Measurements from ENCODE around the gene TAGAP. TPM values are rescaled to one million over a fixed set of nuclear protein-coding genes. Genes with fewer than 3 reads are reported as not detected.
A peak's percentile ranks its signal among the peaks of the same experiment; 100 is the strongest.
"Not testable (repeated sequence)": the region's sequence is repeated elsewhere in the genome, so short reads cannot be mapped to it uniquely, and the experiment has no call there.

The TAGAP gene
- total RNA-seq, 1 donor from 2014 or later = 0.12 TPM

DNA sequence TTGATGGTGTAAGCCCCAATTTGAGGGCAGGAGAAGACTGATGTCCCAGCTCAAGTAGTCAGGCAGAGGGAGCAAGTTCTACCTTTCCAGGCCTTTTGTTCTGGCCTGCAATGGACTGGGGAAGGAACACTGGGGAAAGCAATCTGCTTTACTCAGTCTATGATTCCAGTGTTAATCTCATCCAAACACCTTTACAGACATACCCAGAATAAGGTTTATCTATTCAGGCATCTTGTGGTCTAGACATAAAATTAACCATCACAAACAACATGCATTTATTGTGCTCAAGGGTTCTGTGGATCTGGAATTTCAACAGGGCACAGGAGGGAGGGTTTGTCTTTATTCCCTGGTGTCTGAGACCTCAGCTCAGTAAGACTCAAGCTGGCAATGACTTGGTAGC is 30.4 kb downstream of the TAGAP start:
- DNase-seq (ENCODE audit: low read depth) = no peak
- no peak overlapping the region for H3K4me3 ChIP-seq (ENCODE audit: low read depth, low read length)
- no peak for TF ChIP-seq CTCF (conservative IDR thresholded peaks at IDR 0.05; ENCODE audit: low read depth, low read length)

- TF ChIP-seq CTCF (conservative IDR thresholded peaks at IDR 0.05; ENCODE audit: low read depth, low read length) = no peak
- H3K4me3 ChIP-seq (ENCODE audit: low read depth, low read length) = no peak overlapping the region
- no peak for DNase-seq (ENCODE audit: low read depth)
These were observed 31.6 kb downstream of the TAGAP start for GRCh38 chr6:159013229-159013628.

GRCh38 chr6:159012201-159012600 is 32.6 kb downstream of the TAGAP start:
- no peak for TF ChIP-seq CTCF (conservative IDR thresholded peaks at IDR 0.05; ENCODE audit: low read depth, low read length)
- no peak for DNase-seq (ENCODE audit: low read depth)
- no peak overlapping the region for H3K4me3 ChIP-seq (ENCODE audit: low read depth, low read length)

- H3K4me3 ChIP-seq (ENCODE audit: low read depth, low read length); DNase-seq (ENCODE audit: low read depth): not testable (repeated sequence)
These were observed 34.7 kb downstream of the TAGAP start for GRCh38 chr6:159010037-159010612.

DNA sequence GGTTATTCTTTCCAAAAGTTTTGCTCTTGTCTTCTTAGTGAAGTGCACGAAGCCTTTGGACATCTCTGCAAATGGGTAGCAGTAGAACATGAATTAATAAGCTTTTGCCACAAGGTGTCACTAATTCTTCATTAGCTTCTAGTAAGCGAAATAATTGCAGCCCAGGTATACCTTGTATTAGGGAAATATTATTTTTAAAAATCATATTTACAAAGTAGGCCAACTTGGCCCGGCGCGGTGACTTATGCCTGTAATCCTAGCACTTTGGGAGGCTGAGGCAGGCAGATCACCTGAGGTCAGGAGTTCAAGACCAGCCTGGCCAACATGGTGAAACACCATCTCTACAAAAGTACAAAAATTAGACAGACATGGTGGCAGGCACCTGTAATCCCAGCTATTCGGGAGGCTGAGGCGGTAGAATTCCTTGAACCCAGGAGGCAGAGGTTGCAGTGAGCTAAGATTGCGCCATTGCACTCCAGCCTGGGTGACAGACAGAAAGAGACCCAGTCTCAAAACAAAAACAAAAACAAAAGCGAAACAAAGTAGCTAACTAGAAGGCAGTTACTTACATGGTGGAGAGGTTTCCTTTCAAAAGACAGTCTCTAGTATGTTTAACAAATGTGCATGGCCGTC is 36.0 kb downstream of the TAGAP start:
- H3K4me3 ChIP-seq (ENCODE audit: low read depth, low read length) = no peak overlapping the region
- TF ChIP-seq CTCF (conservative IDR thresholded peaks at IDR 0.05; ENCODE audit: low read depth, low read length) = peak; percentile 51
- no peak for DNase-seq (ENCODE audit: low read depth)

GRCh38 chr6:159007510-159007909 is 37.3 kb downstream of the TAGAP start:
- no peak overlapping the region for H3K4me3 ChIP-seq (ENCODE audit: low read depth, low read length)
- TF ChIP-seq CTCF (conservative IDR thresholded peaks at IDR 0.05; ENCODE audit: low read depth, low read length) = no peak
- no peak for DNase-seq (ENCODE audit: low read depth)

GRCh38 chr6:159005436-159005835 is 39.4 kb downstream of the TAGAP start:
- no peak for DNase-seq (ENCODE audit: low read depth)
- no peak overlapping the region for H3K4me3 ChIP-seq (ENCODE audit: low read depth, low read length)
- TF ChIP-seq CTCF (conservative IDR thresholded peaks at IDR 0.05; ENCODE audit: low read depth, low read length) = no peak
